Activated CD4-positive, alpha-beta T cell treated with anti-CD3 and anti-CD28 coated beads, Interleukin-2, amount 50 U/mL, for 1 hour (primary cell): Measurements from ENCODE around the gene RAPH1.

Source experiments
- DNase-seq: peaks from one replicate; pipeline ENCODE4 v3.0.0-alpha.2; 2020

The RAPH1 gene

DNA sequence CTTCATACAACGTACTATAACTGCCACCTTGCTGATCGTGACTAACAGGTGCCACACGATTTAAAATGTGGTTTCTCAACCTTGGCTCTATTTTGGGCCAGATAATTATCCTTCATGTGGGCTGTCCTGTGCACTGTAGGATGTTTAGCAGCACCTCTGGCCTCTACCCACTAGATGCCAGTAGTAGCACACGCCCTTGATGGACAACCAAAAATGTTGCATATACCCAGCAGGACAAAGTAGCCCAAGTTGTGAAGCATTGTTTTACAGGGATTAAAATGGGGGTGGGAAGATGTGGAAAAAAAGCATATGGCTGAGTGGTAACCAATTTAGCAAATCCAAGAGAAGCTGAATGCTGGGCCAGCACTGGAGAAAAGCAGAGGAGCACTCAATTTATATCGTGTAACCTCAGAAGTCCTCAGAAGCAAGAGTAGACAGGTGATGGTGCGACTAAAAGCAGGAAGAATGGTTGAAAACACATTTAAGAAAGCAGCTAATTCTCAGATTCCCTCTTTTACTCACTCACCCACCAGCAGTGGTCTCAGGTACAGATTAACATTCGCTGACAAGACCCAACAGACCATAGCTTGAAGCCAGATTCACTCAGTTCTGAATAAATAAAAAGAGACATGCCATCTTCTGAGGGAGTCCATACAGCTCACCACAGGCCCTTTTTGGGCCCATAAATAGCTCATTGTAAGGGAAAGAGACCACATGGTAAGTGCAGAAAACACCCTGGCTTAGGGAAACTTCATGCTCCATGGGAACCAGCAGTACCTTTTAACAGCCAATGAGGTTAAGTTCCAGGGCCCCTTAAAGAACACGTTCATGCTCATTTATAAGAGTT lies 50.6 kb downstream of the RAPH1 start:
- DNase-seq, result peak; percentile 53

DNA sequence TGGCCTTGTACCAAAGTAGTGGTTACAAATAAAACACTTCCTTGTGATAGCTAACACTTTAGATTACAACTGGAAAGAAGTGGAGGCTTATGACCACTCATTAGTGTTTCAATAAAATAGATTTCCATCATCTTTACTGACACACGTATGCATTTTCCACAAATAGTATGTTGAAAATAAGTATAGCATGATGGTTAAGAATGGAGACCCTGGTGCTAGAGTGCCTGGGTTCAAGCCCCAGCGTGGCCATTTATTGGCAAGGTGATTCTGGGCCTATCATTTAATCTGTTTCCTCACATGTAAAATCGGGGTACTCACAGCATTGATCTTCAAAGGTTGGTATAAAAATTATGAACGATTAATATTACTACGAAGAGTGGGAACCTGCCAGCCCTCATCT lies 54.5 kb downstream of the RAPH1 start:
- no peak for DNase-seq

DNA sequence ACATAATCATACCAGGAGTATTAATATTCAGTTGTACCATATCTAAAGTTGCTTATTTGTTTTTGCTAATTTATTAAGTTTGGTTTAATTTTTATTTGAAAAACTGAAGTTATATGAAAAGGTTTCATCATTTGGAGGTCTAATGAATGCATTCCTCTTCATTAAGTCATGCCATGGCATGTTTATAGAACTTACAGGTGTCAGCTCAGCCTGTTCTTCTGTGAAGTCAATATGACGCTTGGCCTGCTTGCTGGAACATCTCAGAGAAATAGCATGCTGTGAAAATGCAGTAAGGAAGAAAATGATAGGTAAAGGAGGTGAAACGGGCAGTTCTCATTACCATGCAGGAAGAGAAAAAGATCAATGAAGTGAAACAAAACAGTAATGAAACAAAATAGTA lies 58.2 kb downstream of the RAPH1 start:
- no peak for DNase-seq

DNA sequence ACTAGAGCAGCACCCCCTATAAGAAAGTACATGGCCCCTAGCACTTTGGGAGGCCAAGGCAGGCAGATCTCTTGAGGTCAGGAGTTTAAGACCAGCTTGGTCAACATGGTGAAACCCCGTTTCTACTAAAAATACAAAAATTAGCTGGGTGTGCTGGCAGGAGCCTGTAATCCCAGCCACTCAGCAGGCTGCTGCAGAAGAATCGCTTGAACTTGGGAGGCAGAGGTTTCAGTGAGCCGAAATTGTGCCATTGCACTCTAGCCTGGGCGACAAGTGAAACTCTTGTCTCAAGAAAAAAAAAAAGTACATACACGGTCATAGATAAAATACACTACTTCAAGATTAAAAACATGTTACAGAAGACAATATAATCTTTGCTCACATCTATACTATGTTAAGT lies 63.8 kb downstream of the RAPH1 start:
- DNase-seq, result no peak

DNA sequence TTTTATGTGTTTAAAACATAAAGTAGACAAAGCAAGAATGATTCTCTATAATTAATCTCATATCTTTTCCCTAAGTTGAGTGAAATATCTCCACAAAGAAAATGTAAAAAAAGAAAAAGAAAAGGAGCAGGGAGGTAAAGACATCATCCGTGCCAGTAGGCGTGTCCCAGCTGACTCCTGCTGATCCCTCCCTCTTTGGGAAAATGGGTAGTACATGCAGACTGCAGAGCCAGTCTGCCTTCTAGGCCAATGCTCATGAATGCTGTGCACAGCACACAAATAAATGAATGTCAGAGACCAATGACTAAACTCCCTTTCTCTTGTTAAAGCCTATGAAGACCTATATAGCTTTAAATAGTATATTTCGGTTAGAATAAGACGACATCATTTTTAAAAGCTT lies 64.7 kb downstream of the RAPH1 start:
- DNase-seq, result no peak

DNA sequence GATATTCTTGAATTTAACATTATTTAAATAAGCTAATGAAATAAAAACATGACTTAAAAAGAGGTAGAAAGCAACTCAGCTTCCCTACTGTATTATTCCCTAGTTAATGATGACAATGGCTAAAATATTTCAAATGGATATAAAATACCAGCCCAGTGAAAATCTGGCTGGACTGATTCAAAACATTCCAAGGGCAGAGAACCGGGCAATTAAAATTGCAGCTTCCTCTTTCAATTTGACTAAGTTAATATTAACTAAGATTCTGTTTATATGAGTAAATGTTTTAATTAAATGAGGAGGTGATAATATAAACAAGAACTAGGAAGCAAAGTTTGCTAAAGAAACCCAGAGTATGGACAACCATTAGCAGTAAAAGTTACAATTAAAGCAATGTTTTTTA lies 65.6 kb downstream of the RAPH1 start:
- DNase-seq, result no peak

DNA sequence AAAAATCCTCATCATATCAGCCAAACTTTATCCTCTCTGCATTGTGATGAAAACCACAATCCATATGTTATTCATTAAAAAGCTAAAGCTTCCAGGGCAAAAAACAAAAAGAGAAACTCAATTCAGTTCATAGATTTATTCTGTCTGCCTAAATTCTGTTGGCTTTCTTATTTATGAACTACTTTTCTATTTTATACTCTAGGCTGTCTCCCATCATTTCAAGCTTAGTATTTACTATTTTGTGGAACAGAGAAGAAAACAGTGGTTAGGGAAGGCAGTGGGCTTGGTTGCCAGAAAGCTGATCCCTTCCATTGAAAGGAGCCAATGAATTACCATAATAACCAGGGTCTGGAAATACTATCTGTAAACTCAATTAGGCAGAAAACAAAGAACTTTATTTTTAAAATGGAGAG lies 71.8 kb downstream of the RAPH1 start:
- no peak for DNase-seq

DNA sequence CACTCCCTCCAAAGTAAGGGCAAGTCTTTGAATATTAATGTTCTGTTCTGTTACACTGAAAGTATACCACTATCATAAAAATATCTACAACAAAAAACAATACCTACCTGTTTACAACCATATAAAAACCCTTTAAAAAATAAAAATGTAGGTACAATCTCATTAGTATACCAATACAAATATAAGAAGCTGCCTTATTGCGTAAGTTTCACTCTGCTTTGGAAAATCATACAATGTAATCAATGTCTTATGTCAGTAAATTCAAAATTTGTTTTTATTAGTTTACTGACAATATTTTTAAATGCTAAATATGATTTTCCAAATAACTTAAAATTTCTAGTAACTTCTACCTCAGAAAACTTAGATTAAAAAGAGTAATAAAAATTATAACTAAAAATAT lies 72.8 kb downstream of the RAPH1 start:
- DNase-seq, result no peak

DNA sequence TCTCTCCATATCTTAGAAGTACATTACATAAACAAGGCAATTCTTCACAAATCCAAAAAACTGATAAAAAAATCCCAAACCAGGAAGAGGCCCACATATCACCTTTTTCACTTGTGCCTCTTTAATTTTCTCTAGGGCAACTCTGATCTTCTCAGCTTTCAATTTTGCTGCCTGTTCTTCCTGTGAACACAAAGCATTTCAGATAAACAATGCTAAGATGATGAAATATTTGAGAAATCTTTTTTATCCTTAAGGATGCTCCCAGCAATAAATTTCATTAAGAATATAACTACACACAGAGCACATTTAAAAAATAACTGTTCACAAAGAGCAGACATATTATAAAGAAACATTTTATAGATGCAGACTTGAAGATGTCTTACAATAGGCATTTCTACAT lies 73.4 kb downstream of the RAPH1 start:
- no peak for DNase-seq

DNA sequence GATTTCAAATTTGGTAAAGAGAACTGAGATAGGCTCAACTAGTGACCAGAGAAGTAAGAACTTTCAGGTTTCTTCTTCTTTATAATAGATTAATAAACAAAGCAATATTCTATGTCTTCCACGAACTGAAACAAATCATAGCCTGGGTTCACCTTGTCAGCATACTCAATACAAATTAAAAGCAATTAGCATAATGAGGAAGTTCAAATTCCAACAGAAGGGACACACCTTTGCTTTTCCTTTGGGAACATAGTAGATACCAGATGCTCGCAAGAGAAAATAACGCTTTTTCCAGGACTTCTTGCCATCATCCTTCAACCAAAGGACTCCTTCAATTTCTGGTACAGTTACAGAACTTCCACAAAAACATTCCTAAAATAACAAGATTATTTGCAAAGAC lies 79.9 kb downstream of the RAPH1 start:
- DNase-seq, result no peak

DNA sequence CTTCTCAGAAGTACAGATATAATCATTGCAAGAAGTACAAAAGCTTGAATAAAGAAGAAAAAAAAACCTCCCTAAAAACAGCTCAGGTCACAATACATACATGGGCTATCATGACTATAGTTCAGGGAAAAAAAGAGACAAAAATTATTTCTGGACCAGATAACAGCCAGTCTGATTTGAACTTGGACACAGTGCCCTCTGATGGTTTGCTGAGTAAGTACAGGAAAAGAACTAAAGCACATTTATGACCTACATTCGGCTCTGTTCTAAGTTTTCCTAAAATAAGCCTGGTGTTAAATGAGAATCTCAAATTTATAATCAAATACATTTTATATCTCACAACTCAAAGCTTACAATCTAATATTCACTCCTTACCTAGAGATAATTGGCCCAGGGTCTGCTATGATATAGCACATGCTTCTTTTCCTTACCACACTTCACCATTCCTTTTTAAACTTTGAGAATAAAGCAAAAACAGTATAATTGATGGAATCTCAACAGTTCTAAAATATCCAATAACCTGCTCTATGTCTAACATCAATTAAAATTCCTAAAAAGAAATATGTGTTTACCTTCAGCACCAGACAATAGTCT lies 81.1 kb downstream of the RAPH1 start:
- DNase-seq, result peak; percentile 3

DNA sequence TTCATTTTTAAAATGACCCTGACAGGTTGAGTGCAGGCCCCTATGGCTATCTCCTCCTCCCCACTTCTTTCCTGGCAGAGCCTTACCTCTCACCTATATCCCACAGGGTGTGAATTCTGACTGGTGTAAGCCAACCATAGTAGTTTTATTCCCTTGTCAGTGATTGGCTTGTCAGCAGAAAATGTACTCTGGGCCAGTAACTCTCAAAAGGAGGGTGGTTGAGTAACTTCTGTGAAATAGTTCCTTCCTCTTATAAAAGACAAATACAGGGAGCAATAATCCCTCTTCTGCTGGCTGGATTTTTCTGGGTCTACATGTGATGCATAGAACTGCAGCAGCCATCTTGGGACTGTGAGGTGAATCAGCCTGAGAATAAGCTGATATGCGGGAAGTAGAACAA lies 83.4 kb downstream of the RAPH1 start:
- no peak for DNase-seq

DNA sequence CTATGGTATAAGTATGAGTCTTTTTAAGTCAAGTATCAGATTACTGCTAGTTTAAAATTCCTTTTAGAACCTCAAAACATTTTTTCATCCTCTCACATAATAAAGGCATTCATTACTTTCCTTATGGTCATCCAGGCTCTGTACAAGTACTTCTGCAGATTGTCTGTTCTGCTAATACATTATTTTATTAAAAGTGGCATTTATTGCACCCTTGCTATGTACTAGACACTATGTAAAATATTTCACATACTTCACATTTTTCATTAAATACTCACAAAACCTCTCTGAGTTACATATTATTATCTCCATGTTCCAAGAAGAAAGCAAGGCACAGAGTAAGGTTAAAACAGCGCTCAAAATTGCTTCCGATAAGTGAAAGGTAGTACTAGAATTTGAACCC lies 84.1 kb downstream of the RAPH1 start:
- no peak for DNase-seq

DNA sequence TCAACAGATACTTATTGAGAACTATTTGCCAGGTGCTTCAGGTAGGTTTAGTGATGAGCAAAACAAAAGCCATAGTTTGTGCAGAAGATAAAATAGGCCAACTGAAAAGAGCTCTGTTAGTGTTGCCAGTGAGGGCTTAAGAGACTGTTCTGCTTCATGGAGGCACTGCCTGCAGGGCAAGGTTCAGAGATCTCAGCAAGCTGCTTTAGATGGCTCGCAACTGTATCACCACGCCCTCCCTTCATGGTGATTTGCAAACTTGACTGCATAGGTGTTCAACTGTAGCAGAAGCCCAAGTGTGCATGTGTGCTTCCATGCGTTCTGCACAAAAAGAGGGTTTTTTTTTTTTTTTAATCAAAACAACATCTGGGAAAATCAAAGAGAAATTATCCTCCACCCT lies 84.5 kb downstream of the RAPH1 start:
- DNase-seq, result no peak

DNA sequence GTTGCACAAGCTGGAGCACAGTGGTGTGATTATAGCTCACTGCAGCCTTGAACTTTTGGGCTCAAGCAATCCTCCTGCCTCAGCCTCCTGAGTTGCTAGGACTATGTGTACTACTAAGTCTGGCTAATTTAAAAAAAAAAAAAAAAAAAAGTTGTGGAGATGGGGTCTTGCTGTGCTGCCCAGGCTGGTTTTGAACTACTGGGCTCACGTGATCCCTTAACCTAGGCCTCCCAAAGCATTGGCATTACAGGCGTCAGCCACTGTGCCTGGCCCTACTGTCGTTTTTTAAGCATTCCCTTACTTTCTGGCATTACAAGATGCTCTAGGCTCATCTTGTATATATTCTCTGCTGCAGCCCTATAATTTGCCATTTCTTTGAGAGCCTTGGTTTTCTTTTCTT lies 88.3 kb downstream of the RAPH1 start:
- DNase-seq, result no peak

DNA sequence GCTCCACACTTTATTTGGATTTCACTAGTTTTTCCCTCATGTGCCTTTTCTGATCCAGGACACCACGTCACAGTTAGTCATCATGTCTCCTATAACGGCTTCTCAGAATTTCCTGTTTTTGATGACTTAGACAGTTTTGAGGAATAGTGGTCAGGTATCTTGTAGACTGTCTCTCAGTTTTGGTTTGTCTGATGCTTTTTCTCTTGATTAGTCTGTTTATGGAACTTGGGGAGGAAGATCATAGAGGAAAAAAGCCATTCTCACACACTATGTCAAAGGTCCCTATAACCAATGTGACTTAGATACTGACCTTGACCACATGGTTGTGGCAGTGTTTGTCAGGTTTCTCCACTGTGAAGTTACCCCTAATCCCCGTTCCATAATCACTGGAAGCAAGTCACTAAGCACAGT lies 89.0 kb downstream of the RAPH1 start:
- DNase-seq, result no peak

DNA sequence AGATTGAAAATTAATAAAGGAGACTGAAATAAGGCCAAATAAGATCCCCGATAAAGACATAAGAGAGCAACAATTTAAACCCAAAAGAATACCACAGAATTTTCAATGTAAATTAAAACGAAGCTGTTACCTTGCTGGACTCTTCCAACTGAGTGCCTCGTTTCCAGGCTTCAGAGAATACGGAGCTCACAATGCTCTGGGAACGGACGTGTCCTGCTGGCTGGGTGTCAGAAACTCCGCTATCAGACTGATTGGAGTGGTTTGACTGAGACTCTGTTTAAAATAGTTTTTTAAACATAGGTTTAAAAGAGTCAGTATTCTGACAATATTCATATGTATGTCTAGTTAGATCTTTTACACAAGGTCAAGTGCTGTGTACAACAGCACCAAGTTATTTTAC lies 90.4 kb downstream of the RAPH1 start:
- DNase-seq, result no peak

DNA sequence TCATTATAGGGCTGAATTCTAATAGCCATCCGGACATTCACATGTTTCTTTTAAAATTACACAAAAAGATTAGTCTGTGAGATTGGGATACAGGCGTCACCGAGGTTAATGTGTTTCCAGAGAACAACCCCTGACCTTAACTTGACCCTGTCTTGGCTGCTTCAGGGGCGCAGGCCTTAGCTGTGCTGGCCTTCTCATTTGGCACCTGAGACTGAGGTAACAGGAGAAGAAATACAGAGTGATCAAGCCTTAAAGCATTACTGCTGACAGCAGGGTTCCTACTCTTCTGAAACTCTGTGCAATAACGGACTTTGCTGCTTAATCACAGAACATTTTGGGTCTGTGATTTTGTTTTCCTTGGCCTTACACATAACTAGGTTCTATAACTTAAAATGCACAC lies 92.6 kb downstream of the RAPH1 start:
- DNase-seq, result no peak

DNA sequence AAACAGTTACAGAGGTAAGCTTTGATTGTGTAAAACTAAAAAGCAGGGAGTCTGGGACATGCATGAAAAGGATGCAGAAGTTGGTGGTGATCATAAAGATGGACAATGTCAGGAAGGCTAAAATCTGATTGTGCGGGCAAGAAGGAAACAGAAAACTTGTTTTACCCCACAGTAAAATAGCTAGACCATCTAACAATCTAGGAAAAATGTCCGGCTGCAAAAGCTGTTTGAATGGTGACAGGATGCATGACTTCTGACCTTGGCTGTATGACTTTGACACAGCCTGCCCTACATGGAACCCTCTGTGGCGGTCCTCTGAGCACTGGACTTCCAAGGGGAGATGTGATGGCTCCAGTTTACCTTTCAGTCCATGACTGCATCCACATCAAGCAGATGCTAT lies 93.6 kb downstream of the RAPH1 start:
- no peak for DNase-seq

DNA sequence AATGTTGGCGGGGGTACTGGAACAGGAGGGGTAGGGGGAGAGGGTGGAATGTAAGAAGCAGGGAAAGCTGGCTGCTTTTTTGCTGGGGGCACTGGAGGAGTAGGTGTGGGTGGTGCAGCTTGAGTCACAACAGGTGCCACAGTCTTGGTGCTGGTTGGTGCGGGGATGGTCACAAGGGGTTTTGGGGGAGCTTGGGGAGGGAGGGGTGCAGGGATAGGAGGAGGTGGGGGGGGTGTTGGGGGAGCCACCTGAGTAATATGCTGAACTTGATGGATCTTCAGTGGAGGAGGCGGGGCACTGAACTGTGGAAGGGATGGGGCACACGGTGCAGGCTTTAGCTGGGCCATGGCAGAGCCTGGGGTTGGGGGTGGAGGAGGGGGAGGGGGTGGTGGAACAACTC lies 94.4 kb downstream of the RAPH1 start:
- DNase-seq, result no peak

DNA sequence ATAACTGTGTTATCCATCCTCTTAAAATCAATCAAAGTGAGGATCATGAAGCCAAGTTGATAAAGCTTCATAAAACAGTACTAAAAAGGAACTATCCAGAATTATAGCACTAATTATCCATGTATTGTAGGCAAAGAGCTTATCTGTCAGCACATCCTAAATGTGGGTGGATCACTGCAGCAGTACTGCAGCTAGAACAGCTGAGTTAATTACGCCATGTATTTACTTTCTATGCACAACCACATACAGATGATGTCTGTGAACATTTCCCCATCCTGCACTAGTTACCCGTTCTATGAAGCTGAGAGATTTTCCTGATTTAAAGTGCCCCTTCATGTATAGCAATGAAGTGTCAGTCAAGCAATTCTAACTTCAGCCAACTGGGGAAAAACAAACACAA lies 96.6 kb downstream of the RAPH1 start:
- DNase-seq, result no peak

DNA sequence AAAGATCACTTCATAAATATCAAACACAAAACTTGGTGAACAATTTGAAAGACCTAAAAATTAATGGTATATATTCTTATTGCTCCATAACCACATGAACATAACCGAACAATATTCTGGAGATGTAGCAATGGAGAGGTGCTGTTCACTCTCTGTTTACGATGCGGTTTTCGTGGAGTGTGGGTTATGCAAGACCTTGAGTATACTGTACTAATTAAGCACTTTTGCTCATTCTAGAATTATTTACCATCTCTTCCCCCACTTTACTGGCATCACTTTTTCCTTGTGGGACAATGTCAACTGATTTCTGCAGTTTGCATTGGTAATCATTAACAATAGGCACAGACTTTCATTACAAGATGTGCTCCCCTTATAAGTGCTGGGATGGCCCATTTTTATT lies 97.6 kb downstream of the RAPH1 start:
- no peak for DNase-seq

DNA sequence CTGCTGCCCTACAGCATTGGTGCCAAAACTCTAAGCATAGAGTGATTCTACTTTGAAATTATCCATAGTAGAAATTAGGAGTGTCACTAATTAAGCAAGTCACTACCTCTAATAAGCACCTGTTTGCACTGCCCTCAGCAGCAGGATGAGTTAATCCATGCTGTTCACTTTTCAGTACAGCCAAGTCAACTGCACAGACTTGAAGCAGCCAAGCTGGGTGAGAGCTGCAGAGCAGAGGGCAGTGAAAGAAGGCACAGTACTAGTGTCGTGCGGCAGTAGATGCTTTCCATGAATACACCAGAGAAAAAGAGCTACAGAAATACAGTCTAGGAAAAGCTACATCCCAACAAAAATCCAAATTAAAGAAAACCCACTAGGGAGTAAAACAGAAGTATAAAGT lies 98.6 kb downstream of the RAPH1 start:
- DNase-seq, result no peak

DNA sequence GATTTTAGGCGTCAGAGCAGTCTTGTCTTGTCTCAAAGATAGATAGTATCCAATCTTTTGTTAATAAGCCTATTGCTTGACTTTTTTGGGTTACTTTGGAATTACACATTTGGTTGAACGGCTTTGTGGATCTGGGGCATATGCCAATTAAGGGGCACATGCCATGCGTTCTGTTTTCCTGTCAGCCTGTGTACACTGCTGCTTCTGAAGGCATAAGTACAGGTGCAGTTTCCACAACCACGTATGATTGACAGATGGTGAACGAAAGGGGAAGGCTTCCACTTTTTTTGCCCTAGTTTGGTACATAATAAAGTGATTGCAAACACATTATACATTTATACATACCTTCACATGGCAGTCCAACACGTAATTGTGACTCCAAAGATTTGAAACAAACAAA lies 102.3 kb downstream of the RAPH1 start:
- DNase-seq, result no peak
